ENCODE measurements around the gene ENDOD1. TPM values are rescaled to one million over a fixed set of nuclear protein-coding genes. Genes with fewer than 3 reads are reported as not detected.

The ENDOD1 gene
- total RNA-seq, 1 experiment from 2014 or later = 0.87 TPM

DNA sequence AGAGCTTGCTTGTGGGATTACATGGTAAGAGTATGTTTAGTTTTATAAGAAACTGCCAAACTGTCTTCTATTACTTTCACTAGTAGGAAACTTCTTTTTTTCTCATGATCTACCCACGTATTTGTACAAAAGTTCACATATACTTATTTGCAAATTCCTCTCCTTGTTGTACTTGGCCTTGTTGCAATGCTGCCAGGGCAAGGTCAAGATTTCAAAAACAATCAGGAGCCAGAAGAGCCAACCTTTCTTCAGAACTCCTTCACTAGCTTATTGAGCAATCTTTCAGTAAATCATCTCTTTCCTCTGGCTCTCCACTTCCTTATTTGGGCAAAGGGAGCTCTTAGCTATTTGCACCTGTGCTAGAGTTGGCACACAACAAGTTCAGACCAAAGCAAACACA lies 13.2 kb upstream of the ENDOD1 start:
- Histone ChIP-seq H3K27ac (ENCODE audit: insufficient read length, low read depth, low read length) (no peak overlapping the region), H3K18ac (ENCODE audit: insufficient read length, low read depth, low read length) (no peak overlapping the region), H3T11ph (ENCODE audit: low read length) (no peak overlapping the region), H3K23me2 (ENCODE audit: insufficient read length, low read depth, low read length, poor library complexity, severe bottlenecking) (no peaks in the 10 kb centered on the region), H3K56ac (ENCODE audit: insufficient read length, low read depth, low read length) (no peak overlapping the region), H4K5ac (ENCODE audit: insufficient read length, low read depth, low read length) (no peak overlapping the region), H3K9ac (ENCODE audit: extremely low read depth, insufficient read length, low read length) (no peak overlapping the region), H3K79me1 (ENCODE audit: insufficient read depth, low read depth, low read length, poor library complexity, severe bottlenecking) (no peaks in the 10 kb centered on the region), H3K23ac (ENCODE audit: insufficient read length, low read depth, low read length) (no peak overlapping the region), H3K4me2 (ENCODE audit: insufficient read depth, insufficient read length, low read length) (no peak overlapping the region), H3K27me3 (ENCODE audit: insufficient read depth, low read length) (no peaks in the 10 kb centered on the region), H3K9me3 (ENCODE audit: control insufficient read depth, low read depth, low read length) (no peaks in the 10 kb centered on the region), H4K8ac (replicated peaks; ENCODE audit: insufficient read length, low read depth, low read length) (no peak overlapping the region), H4K20me1 (ENCODE audit: control insufficient read depth, insufficient read depth, insufficient read length) (no peaks in the 10 kb centered on the region), H3K79me2 (ENCODE audit: insufficient read depth, low read length) (no peaks in the 10 kb centered on the region), H2AFZ (ENCODE audit: low read length) (no peak overlapping the region), H2BK15ac (ENCODE audit: low read depth, low read length) (no peak overlapping the region), H2AK5ac (ENCODE audit: insufficient read length, low read length) (no peak overlapping the region), H3K4ac (ENCODE audit: low read depth, low read length) (no peak overlapping the region), H2BK20ac (ENCODE audit: low read depth, low read length, poor library complexity, severe bottlenecking) (no peak overlapping the region), H4K91ac (ENCODE audit: insufficient read length, low read depth, low read length) (no peak overlapping the region), H2BK5ac (ENCODE audit: insufficient read length, low read length) (no peak overlapping the region), H2BK120ac (ENCODE audit: low read depth, low read length, poor library complexity, severe bottlenecking) (no peak overlapping the region), H2BK12ac (ENCODE audit: insufficient read length, low read depth, low read length) (no peak overlapping the region), H3K4me1 (ENCODE audit: insufficient read depth, low read length) (no peaks in the 10 kb centered on the region), H3K14ac (ENCODE audit: insufficient read depth, low read length) (no peak overlapping the region)
- Mint-ChIP-seq H3K9me3 (no peaks in the 10 kb centered on the region), H3K27ac (no peak overlapping the region), H3K4me1 (peaks cover 0 to 5% of the 10 kb centered on the region in 2 experiments; a peak in 2 of 4 replicates), H3K27me3 (ENCODE audit: low read depth) (peaks cover 4% of the 10 kb centered on the region; the same call in 1 of the 2 replicates), H3K36me3 (ENCODE audit: insufficient read depth in 1 of 3, low read depth in 3 of 3) (no peaks in the 10 kb centered on the region), H3K4me3 (no peak overlapping the region)
- TF ChIP-seq, protein P1, sequence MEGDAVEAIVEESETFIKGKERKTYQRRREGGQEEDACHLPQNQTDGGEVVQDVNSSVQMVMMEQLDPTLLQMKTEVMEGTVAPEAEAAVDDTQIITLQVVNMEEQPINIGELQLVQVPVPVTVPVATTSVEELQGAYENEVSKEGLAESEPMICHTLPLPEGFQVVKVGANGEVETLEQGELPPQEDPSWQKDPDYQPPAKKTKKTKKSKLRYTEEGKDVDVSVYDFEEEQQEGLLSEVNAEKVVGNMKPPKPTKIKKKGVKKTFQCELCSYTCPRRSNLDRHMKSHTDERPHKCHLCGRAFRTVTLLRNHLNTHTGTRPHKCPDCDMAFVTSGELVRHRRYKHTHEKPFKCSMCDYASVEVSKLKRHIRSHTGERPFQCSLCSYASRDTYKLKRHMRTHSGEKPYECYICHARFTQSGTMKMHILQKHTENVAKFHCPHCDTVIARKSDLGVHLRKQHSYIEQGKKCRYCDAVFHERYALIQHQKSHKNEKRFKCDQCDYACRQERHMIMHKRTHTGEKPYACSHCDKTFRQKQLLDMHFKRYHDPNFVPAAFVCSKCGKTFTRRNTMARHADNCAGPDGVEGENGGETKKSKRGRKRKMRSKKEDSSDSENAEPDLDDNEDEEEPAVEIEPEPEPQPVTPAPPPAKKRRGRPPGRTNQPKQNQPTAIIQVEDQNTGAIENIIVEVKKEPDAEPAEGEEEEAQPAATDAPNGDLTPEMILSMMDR (conservative IDR thresholded peaks at IDR 0.05) = no peak
- no peak for DNase-seq
- no CpG with 5 or more reads among the region's 1 CpG for WGBS (ENCODE audit: extremely low coverage, insufficient read length, low lambda C conversion rate)

Measured in H9 (cell line).